GM13977 (cell line): ENCODE measurements around the gene HHIP.

Source experiments
- DNase-seq: peaks from one replicate; pipeline ENCODE4 v3.0.0; 2012; ENCODE audit warnings: low spot score
- in situ Hi-C: fragments of 300-500 bp; cut with MboI; formaldehyde crosslinking; loops from one replicate; pipeline ENCODE4 v1.12.0; 2022; ENCODE audit warnings: low sequenced_read_pairs, low pct_unique_long_range_greater_than_20kb, mixed read lengths, inconsistent platforms; ENCODE audit not compliant: unreplicated experiment
- TF ChIP-seq, protein P1 (sequence below): IDR thresholded peaks from 2 replicates; pipeline ENCODE4 v1.5.1; 2012; ENCODE audit warnings: mild to moderate bottlenecking, control low read depth; ENCODE audit not compliant: insufficient read depth; ENCODE audit errors: extremely low read depth, missing control alignments

Gene HHIP, protein sequence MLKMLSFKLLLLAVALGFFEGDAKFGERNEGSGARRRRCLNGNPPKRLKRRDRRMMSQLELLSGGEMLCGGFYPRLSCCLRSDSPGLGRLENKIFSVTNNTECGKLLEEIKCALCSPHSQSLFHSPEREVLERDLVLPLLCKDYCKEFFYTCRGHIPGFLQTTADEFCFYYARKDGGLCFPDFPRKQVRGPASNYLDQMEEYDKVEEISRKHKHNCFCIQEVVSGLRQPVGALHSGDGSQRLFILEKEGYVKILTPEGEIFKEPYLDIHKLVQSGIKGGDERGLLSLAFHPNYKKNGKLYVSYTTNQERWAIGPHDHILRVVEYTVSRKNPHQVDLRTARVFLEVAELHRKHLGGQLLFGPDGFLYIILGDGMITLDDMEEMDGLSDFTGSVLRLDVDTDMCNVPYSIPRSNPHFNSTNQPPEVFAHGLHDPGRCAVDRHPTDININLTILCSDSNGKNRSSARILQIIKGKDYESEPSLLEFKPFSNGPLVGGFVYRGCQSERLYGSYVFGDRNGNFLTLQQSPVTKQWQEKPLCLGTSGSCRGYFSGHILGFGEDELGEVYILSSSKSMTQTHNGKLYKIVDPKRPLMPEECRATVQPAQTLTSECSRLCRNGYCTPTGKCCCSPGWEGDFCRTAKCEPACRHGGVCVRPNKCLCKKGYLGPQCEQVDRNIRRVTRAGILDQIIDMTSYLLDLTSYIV

DNA sequence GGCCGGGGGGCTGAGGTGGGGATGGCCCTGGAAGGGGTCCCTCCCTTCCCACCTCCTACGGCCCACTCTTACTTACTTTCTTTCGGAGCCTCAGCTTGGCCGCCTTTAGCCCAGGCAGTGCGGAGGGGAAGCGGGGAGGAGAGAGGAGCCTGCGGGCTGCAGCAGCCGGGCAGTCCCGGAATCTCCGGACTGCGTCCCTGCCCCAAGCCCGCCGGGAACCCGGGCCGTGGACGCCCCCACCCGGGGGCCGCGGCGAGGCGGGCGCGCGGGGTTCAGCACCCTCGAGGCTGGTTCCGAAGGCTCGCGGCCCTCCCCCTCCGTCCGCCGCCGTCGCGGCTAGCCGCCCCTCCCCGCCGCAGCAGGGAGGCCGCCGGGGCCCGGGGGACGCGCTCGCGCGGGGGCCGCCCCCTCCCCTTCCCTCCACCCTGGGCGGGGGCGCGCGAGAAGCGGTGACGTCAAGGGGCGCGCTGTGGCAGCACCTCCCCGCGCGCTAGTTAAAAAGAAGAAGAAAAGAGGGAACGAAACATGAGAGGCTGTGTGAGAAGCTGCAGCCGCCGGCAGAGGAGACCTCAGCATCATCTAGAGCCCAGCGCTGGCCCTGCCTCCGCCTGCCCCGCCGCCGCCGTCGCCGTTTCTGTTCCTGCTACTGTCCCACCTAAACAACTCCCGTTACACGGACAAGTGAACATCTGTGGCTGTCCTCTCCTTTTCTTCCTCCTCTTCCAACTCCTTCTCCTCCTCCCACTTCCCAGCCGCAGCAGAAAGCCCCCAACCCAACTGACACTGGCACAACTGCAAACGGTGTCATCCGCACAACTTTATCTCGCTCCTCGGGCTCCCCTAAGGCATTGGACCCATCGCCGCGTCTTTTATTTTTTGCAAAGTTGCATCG, at the start of gene HHIP:
Gene HHIP (plus strand): TSS at position 526 of the 892 bp plus-strand sequence. CDS start 520 bp downstream, outside the sequence.
- in situ Hi-C loops: no loop called here
- TF ChIP-seq, protein P1, sequence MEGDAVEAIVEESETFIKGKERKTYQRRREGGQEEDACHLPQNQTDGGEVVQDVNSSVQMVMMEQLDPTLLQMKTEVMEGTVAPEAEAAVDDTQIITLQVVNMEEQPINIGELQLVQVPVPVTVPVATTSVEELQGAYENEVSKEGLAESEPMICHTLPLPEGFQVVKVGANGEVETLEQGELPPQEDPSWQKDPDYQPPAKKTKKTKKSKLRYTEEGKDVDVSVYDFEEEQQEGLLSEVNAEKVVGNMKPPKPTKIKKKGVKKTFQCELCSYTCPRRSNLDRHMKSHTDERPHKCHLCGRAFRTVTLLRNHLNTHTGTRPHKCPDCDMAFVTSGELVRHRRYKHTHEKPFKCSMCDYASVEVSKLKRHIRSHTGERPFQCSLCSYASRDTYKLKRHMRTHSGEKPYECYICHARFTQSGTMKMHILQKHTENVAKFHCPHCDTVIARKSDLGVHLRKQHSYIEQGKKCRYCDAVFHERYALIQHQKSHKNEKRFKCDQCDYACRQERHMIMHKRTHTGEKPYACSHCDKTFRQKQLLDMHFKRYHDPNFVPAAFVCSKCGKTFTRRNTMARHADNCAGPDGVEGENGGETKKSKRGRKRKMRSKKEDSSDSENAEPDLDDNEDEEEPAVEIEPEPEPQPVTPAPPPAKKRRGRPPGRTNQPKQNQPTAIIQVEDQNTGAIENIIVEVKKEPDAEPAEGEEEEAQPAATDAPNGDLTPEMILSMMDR: no peak
- DNase-seq: peak; percentile 55

DNA sequence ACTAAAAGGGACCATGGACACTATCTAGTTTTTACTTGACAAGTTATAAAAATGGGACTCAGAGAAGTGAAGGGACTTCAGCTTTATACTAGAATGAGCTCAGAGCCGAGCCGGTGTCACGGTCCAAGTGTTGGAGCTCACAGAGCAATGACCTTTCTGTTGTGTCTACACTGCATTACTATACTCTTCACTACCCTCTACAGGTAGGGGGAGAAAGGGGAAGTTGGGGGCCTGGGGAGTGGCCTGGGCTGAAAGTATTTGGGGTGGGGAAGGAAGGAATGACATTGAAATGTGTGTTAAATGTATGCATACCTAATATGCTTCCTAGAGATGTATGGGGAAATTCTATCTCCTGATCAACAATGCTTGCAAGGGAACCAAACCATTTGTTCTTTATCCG, 48.8 kb upstream of the HHIP start:
- TF ChIP-seq, protein P1: no peak
- in situ Hi-C loops: no loop called here

DNA sequence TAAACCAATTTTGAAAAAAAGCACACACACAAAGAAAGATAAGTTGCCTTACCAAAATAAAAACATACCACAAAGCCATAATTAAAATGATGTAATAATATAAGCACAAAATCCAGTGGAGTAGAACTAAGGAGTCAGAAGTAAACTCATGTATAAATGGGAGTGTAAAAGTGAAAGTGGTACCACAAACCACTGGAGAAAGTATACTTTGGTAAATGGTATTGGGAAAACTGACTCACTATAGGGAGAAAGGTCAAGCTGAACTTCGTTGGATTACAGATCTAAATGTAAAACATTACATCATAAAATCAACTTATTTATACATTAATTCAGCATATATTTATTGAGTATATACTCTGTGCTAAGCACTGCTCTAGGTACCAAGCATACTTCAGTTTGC, 46.3 kb upstream of the HHIP start:
- TF ChIP-seq, protein P1: no peak
- in situ Hi-C loops: loop anchor here (25.0 kb wide), 1 partner anchor 463 kb away; no protein-coding TSS in a partner anchor
- no peak for DNase-seq

More for the DNA sequence above, 48.8 kb upstream of the HHIP start:
- DNase-seq: no peak

DNA sequence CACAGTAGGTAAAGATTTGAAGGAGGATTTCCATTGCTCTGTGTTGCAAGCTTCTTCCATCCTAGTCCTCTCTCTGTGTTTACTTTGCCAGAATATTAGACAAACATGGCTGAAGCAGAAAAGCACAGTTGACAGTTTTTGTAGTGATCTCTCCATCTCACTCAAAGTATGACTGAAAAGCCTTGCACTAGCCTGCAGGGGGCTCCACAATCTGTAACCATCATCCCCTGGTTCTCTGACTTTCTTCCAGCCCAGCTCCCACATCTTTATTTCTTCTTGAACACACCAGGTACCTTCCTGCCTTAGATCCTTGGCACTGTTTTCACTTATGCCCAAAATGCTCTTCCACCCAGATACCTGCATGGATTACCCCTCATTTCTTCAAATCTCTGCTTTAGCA, 34.1 kb upstream of the HHIP start:
- in situ Hi-C loops: loop anchor here (25.0 kb wide), 1 partner anchor 450 kb away; no protein-coding TSS in a partner anchor
- DNase-seq: peak; percentile 44
- TF ChIP-seq, protein P1: peak; percentile 44

DNA sequence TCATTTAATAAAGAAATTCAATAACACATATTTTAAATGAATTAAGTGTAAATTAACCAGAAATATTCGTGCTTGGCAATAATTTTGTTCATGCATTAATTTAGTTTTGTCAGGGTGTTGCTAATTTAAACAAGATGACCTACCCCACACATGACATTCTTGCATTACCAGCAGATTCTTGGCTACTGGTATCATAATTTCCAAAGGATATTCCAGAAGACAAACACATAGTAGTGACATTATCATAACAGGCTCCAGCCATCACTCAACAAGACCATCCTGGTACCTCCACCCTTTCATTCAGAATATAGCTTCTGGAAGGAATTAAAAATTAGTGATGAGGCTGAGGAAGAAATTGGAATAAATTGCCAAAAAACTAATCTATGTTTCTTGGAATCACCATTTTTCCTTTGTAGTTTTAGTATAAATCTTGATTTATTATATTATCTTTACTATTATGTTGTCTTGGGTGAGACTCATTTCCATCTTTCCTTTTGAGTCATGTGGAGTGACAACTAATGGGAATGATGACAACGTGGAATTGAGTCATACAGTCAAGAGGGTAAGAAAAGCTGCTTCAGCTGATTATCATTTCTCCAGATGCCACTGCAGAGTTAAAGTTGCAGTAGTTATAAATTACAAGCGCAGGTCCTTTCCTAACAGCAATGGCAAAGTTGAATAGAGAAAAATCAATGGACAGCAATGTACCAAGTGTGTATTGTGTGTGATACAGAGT, 30.9 kb upstream of the HHIP start:
- in situ Hi-C loops: loop anchor here (25.0 kb wide), 1 partner anchor 447 kb away; no protein-coding TSS in a partner anchor
- DNase-seq: no peak
- TF ChIP-seq, protein P1: no peak
